A549 (cell line): ENCODE data around the gene GLIPR2.

Source experiments
- FOSL2 ChIP-seq, 2 experiments: fragments of 450-650 bp in 1 of 2; fragments of >200 bp in 1 of 2; sonication (Bioruptor Twin) in 1 of 2; formaldehyde crosslinking; IDR thresholded peaks; 2 replicates each; pipeline versions ENCODE4 v1.5.0 to v1.6.1; 2016 to 2020; ENCODE audit warnings: mild to moderate bottlenecking in 1 of 2, moderate library complexity in 1 of 2
- RAD21 ChIP-seq, 2 experiments: fragments of >200 bp in 1 of 2; sonication (Bioruptor Twin) in 1 of 2; formaldehyde crosslinking in 1 of 2; IDR thresholded peaks in 1 of 2; conservative IDR thresholded peaks in 1 of 2; 2 replicates in 1 of 2; 3 replicates in 1 of 2; pipeline ENCODE4 v1.6.1; 2012 to 2018; ENCODE audit warnings: inconsistent platforms in 1 of 2

GRCh38 chr9:36138901-36139300 is 2.4 kb downstream of the GLIPR2 start:
- TF ChIP-seq FOSL2 (IDR thresholded peaks at IDR 0.05) (no peak), FOSL2 (CRISPR knock-in tag; IDR thresholded peaks at IDR 0.05) (no peak), RAD21 (conservative IDR thresholded peaks at IDR 0.05 in 1 of 2, IDR thresholded peaks at IDR 0.05 in 1 of 2) (no peak)
